ENCODE measurements around the gene PIGV. TPM values are rescaled to one million over a fixed set of nuclear protein-coding genes. Genes with fewer than 3 reads are reported as not detected.
"Not testable (repeated sequence)": the region's sequence is repeated elsewhere in the genome, so short reads cannot be mapped to it uniquely, and the experiment has no call there.

PIGV gene
- total RNA-seq, 2 donors from 2014 or later = 6.3 to 7.9 TPM

DNA sequence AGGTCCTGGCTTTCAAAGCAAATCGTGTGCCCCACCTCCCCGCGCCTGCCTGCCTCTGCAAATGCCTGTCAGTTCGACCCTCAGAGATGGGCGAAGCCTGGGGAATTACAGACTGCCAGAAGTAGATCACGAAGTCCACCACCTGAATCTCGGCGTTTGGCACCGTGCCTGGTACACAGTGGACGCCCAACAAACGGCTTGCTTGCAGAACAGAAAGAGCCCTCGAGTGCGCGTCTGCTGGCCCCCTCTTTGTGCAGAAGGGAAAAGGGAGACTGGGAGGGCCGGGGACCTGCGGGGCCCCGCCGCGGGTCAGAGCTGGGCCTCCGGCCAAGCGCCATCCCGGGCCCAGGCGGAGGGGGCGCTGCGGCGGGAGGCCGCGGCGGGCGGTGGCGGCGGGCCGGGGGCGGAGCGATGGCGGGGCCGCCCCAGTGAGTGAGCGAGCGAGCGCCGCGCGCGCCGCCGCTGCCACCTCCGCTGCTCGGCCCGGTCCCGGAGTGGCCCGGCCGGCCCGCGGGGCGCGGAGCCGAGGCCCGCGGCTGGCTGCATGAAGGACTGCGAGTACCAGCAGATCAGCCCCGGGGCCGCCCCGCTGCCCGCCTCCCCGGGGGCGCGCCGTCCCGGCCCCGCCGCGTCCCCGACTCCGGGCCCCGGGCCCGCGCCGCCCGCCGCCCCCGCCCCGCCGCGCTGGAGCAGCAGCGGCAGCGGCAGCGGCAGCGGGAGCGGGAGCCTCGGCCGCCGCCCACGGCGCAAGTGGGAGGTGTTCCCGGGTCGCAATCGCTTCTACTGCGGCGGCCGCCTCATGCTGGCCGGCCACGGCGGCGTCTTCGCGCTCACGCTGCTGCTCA lies 38.7 kb downstream of the PIGV start, which contains the start of gene ZDHHC18:
TSS of gene ZDHHC18 (plus strand) at position 428 of the 845 bp plus-strand sequence. CDS start at position 545, 117 bp downstream.
- peak; percentile 89 for DNase-seq (ENCODE audit: low spot score)
- intact Hi-C loops (cut with DNase I) = no loop called here

DNA sequence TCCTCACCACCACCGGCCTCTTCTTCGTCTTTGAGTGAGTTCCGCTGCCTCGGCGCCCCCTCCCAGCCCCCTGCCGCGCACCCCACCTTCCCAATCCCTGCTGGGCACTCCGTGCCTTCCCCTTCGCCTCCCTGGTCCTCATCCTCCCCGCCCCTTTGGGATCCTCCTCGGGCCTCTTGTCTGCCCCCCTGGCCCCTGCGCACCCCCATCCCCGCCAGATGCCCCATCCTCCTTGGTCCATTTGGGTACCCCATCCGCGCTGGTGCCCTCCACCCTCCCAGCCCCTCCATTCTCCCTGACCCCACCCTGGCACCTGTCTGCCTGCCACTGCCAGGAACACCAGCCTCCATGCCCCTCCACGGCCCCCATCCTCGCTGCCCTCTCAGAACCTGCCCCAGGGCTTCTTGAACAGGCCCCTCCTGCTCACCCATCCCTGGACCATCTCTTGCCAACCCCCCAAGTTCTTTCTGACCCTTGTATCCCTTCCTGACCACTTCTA lies 39.4 kb downstream of the PIGV start:
- DNase-seq (ENCODE audit: low spot score) = no peak
- intact Hi-C loops (cut with DNase I) = no loop called here

DNA sequence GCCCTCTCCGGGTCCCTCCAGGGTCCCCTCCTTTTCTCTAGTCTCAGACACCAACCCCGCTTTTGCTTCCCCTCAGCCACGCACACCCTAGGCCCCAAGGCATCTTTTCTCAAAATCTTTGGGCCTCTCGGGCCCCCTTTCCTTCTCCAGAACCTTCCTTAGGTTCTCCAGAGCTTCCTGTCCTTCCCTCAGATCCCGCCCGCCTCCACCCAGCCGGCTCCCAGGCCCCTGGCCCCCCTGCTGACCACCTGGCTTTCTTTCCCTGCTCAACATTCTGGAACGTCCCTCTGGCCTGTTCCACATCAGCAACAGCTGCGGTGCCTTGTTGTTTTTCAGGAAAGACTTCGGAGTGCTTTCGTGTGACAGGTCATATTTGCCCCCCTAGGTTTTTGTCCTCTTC lies 39.9 kb downstream of the PIGV start:
- DNase-seq (ENCODE audit: low spot score) = no peak
- intact Hi-C loops (cut with DNase I) = no loop called here

DNA sequence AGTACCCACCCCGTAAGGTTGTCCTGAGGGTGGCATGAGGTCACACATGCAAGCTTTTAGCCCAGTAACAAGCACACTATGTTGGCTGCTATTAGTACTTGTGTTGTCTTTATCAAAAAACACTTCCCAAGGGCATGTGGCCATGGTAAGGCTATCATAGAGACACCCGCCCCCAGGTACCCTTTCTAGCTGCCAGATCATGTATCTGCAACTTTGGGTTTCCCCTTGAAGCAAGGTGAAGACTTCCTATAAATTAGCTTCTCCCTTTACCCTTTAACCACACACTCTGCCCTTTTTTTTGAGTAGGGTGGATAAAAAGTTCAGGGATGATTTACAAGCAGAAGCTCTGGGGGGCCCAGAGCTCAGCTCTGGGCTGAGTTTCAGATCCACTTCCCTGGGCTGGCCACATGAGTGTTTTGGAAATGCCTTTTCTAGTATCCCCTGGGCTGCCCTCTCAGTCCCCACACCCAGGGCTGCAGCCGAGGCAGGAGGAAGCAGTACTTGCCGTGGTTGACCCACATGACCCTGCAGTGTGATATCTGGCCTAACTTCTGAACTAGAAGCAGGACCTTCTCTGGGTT lies 40.8 kb downstream of the PIGV start:
- DNase-seq (ENCODE audit: low spot score) = no peak
- intact Hi-C loops (cut with DNase I) = no loop called here

DNA sequence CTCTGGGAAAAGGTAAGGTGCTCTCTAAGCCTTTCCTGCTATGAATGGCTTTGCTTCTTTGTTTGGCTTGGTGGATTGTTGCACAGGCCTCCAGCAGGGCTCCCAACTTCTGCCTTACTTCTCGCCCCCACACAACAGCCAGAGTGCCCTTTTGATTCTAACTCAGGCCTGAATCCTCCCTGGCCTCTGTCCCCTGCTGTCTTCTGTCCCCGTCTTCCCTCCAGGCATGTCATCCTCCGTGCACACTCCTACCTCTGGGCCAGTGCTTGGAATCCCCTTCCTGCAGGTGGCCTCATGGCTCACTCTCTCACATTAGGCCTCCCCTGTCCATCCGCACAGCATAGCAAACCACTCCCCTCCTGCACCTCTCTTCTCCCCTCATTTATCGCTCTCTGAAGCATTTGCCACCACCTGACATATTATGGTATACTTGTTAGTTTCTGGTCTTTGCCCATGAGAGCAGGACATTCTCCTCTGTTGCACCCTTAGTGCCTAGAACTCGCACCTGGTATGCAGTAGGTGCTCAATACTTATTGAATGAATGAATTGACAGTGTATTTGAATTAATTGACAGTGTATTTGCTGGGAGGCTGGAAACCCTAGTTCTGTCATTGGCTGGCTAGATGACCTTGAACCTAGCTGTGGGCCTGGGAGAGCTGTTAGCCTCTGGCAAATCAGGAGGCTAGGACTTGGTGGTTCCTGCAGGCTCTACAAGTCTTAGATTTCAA lies 41.6 kb downstream of the PIGV start:
- intact Hi-C loops (cut with DNase I) = no loop called here
- DNase-seq (ENCODE audit: low spot score) = no peak

DNA sequence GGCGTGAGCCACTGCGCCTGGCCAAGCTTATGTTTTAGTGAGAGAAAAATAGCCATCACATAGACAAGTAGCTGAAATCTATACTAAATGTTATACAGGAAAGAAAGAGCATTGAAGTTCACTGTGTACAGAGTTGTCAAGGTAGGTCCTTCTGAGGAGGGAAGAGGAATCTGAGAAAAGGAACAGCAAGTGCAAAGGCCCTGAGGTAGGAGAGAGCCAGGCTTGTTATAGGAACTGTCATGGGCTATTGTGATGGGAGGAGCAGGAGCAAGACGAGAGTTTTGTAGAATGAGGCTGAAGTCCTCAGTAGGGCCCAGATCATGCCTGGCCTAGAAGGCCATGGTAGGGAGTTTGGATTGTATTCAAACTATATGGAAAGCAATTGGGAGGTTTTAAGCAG lies 43.3 kb downstream of the PIGV start:
- intact Hi-C loops (cut with DNase I) = no loop called here
- no peak for DNase-seq (ENCODE audit: low spot score)

DNA sequence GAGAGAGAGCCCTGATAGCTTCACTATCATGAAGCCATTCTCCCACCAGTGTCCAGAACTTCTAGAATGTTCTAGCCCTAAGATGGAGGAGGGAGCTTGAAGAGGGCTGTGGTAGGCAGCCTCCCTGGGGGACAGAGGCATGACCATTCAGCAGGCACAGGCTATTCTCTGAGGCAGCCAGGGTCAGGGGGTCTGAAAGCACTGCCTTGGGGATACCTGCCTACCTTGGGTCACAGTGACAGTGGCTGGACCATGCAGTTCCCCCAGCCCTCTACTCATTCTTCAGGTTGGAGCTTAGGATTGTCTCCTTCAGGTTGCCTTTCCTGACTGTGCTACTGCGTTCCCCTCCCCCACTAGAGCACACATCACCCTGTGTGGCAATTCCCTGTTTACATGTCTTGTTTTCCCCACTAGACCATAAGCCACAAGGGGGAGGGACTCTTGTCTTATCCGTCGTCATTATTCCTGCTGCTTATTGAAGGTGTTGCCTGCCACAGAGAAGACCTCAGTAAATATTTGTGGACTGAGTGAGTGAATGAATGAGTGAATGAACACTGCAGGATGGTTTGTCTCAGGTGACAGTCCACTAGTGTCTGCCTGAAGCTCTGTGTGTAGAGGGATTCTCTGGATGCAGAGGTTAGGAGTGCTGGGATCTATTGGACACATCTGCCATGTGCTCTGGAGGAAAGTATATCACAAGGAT lies 43.9 kb downstream of the PIGV start:
- intact Hi-C loops (cut with DNase I) = no loop called here
- DNase-seq (ENCODE audit: low spot score) = no peak

DNA sequence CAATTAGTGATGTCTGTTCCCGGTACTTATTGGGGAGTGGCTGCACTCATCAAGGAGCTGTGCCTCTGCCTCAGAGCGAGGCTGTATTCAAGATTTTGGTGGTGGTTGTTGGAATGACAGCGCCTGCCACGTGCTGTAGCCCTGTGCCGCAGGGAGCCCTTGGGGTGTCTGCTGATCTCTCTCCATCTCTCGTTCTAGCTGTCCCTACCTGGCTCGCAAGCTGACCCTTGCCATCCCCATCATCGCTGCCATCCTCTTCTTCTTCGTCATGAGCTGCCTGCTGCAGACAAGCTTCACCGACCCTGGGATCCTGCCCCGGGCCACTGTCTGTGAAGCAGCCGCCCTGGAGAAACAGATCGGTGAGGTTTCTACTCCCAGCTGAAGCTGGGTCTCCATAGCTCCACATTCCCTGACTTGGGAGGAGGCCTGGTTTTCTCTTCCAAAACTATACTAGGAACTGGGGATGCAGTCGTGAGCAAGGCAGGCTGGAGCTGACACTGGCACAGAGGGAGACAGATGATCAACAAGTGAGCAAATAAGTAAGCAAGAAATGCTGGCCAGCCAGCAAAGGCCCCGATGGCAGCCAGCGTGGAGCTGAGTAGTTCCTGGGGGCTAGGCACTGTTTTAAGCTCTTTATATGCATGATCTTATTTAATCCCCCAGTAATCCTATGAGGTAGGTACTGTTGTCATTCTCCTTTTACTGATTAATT lies 44.7 kb downstream of the PIGV start:
- DNase-seq (ENCODE audit: low spot score) = no peak
- intact Hi-C loops (cut with DNase I) = no loop called here

DNA sequence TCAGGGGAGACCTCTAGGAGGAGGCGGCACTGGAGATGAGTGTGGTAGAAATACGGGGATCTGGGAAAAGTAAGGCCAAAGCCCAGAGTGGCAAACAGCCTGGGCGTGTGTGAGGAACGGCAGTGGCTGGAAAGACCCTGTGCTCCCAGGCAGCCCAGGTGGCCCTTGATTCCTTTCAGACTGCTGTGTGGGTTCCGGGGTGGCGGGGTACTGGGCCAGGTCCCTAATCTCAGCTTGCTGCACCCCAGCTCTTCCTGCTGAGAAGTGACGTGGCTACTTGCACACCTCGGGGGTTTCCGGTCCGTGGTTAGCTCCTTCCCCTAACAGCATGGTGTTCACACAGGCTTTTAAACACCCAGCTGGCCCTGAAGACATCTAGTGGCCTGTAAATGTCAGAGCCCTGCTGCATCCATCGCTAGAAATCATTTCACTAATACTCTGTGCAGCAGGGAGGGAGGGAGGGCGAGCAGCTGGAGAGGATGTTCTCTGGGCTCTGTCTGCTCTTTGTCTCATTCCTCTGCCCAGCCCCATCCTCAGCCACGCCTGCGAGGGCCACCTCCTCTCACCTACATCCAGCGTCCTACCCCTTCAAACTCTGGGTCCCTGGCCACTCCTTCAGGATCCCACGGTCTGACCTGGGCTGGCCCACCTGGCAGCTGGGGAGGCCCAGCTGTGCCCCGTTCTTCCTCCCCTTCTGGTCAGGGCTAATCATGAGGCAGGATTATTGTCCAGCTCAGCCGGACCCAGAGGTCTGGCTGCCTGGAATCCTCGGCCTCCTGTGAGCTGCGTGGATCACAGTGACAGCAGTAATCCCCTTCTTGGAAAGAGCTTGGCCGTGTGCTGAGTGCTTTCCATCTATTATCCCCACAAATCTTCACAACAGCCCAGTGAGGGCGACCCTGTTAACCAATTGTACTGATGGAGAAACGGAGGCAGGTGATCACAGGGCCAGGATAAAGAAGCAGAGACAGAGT lies 46.0 kb downstream of the PIGV start:
- intact Hi-C loops (cut with DNase I) = no loop called here
- DNase-seq (ENCODE audit: low spot score) = no peak

DNA sequence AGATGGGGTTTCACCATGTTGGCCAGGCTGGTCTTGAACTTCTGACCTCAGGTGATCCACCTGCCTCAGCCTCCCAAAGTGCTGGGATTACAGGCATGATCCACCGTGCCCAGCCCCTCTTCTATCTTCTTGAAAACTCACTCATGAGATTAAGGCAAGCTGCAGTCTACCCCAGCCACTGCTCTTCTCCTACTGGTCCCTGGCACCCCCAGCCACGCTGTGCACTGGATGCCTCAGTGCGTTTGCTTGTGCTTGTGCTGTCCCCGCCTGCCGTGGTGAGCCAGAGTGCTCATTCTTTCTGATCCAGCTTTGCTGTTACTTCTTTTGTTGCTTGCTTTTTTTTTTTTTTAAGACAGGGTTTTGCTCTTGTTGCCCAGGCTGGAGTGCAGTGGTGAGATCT lies 49.9 kb downstream of the PIGV start:
- DNase-seq (ENCODE audit: low spot score); intact Hi-C loops (cut with DNase I): not testable (repeated sequence)

DNA sequence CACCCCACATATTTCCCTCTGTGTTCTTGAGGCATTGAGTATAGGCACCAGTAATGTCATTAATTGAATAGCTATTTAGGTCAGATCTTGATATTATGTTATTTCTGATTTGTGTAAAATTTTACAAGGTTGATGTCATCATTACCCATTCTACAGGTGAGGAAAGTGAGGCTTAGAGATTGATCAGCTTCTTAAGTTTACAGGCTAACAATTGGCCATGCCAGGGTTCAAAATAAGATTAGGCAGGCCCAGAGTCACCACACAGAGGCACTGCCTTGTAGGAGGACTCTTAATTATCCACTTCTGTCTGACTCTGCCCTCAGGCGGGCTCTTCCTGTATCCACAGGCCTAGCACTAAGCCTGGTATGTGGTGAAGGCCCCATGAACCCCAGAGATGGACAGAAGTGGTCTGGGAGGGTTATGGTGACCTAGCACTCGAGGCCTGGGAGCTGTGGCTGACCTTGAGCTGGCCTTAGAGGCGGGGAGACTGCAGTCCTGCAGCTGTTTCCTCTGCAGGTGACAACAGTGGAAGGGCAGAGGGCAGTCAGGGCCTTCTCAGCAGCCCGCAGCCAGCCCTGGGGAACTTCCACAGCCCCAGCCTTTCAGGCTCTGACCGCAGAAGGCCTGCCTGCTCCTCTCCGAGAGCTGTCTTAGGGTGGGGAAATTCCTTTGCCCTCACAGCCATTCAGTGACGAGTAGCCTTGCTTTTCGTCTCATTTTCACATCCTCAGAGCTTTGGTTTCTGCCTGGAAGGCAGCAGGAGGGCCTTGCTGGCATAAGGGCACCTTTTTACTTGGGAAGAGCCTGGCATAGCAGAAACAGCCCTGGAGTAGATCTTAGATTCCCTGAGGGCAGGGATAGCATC lies 51.0 kb downstream of the PIGV start:
- no peak for DNase-seq (ENCODE audit: low spot score)
- intact Hi-C loops (cut with DNase I) = no loop called here

DNA sequence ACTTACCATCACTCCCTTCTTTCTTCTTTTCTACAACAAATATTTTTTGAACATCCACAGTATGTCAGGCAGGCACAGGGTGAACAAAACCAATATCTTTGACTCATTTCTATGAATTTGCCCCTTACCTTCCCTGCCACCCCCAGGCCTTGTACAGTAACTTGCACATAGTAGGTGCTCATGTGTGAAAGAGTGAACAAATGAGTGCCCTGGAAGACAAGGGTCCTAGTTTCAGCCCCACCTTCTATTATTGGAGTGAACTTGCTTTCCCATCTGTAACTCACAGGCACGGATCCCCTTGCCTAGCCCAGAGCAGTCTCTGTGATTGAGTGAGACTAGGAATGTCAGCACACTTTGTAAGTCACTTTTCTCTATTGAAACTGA lies 51.6 kb downstream of the PIGV start:
- intact Hi-C loops (cut with DNase I) = no loop called here
- no peak for DNase-seq (ENCODE audit: low spot score)

DNA sequence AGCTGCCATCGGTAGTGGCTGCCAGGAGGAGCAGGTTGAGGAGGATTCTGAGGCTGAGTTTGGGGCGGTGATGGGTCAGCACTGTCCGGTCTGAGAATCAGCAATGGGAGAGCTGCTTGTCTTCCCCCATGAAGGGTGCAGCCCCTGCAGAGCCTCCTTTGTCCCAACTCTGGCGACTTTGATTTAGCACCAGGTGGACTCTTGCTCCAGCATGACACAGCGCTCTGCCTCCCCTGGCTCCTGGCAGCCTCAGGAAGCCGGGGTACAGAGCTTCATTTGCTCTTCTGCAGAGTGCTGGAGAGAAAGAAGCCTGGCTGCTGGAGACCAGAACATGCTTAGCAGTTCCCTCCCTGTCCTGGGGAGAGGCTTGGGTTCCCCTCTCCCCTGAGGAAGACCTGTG lies 52.0 kb downstream of the PIGV start:
- intact Hi-C loops (cut with DNase I) = no loop called here
- no peak for DNase-seq (ENCODE audit: low spot score)

DNA sequence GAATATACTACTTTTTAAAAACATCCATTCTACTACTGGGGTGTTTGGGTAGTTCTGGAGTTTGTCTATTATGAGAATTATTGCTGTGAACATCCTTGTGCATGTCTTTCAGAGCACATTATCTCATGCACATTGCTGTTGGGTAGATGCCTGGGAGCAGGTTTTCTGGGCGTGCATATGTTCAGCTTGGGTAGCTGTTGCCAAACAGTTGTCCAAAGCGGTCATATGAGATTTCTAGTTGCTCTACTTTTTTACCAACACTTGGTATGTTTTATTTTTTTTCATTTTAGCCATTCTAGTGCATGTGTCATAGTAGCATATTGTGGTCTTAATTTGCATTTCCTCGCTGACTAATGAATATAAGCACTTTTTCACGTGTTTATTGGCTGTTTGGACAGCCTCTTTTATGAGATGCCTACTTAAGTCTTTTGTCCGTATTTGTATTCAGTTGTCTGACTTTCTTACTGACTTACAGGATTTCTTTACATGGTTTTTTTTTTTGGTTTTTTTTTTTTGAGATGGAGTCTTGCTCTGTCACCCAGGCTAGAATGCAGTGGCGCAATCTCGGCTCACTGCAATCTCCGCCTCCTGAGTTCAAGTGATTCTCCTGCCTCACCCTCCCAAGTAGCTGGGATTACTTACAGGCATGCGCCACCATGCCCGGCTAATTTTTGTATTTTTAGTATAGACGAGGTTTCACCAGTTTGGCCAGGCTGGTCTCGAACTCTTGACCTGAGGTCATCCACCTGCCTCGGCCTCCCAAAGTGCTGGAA lies 56.9 kb downstream of the PIGV start:
- DNase-seq (ENCODE audit: low spot score) = no peak
- intact Hi-C loops (cut with DNase I) = no loop called here

DNA sequence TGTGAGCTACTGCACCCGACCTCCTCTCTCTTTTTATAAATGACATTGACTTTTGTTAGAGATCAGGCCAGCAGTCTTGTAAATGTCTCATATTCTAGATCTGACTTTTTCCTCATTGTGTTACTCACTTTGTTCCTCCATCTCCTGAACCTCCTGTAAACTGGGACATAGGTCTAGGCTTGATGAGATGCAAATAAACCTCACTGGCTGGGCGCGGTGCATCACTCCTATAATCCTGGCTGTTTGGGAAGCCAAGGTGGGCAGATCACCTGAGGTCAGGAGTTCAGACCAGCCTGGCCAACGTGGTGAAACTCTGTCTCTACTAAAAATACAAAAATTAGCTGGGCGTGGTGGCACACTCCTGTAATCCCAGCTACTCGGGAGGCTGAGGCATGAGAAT lies 60.1 kb downstream of the PIGV start:
- DNase-seq (ENCODE audit: low spot score); intact Hi-C loops (cut with DNase I): not testable (repeated sequence)

Measured in posterior vena cava (tissue), 2 donors.